Osteoblast (primary cell): ENCODE measurements around the gene ADGRB3. TPM values are rescaled to one million over a fixed set of nuclear protein-coding genes. Genes with fewer than 3 reads are reported as not detected.

Experiments
- DNase-seq: peaks from one replicate; pipeline ENCODE4 v3.0.0; 2011; ENCODE audit warnings: low spot score, mixed read lengths; ENCODE audit not compliant: insufficient read length; ENCODE audit errors: missing footprints
- H2AFZ ChIP-seq: 2 replicates; pipeline ENCODE4 v1.6.0; 2011; ENCODE audit warnings: mild to moderate bottlenecking, low read length
- H3K27ac ChIP-seq: 2 replicates; pipeline ENCODE4 v1.5.1; 2011; ENCODE audit warnings: mild to moderate bottlenecking, low read depth, low read length, moderate library complexity
- H3K27me3 ChIP-seq: 2 replicates; pipeline ENCODE4 v1.6.0; 2012; ENCODE audit warnings: mild to moderate bottlenecking, control low read depth, inconsistent platforms, low read length, moderate library complexity; ENCODE audit not compliant: insufficient read depth
- H3K36me3 ChIP-seq: 2 replicates; pipeline ENCODE4 v1.5.1; 2011; ENCODE audit warnings: mild to moderate bottlenecking, low read length, control low read depth, moderate library complexity; ENCODE audit not compliant: insufficient read depth
- H3K4me1 ChIP-seq: 2 replicates; pipeline ENCODE4 v1.5.1; 2011; ENCODE audit warnings: mild to moderate bottlenecking, low read length, control low read depth, moderate library complexity; ENCODE audit not compliant: insufficient read depth
- H3K4me2 ChIP-seq: 2 replicates; pipeline ENCODE4 v1.6.0; 2011; ENCODE audit warnings: mild to moderate bottlenecking, low read length; ENCODE audit not compliant: insufficient read depth
- H3K4me3 ChIP-seq: fragments of 200-600 bp; sonication (generic); 3 replicates; pipeline ENCODE4 v1.5.1; 2012; ENCODE audit warnings: mild to moderate bottlenecking, low read length, inconsistent platforms; ENCODE audit not compliant: insufficient read depth
- H3K79me2 ChIP-seq: 2 replicates; pipeline ENCODE4 v1.6.0; 2012; ENCODE audit warnings: mild to moderate bottlenecking, low read length, control low read depth, inconsistent platforms; ENCODE audit not compliant: insufficient read depth
- H3K9me3 ChIP-seq: 2 replicates; pipeline ENCODE4 v1.5.1; 2011; ENCODE audit warnings: low read depth, low read length, control low read depth
- H4K20me1 ChIP-seq: 2 replicates; pipeline ENCODE4 v1.6.0; 2012; ENCODE audit warnings: mild to moderate bottlenecking, low read length, control low read depth; ENCODE audit not compliant: insufficient read depth
- CTCF ChIP-seq: IDR thresholded peaks from 2 replicates; pipeline ENCODE4 v1.5.1; 2011; ENCODE audit warnings: mild to moderate bottlenecking, low read depth, low read length, moderate library complexity; ENCODE audit errors: extremely low read depth
- total RNA-seq: library from RNA; depleted of rRNA; stranded (reverse); fragments of >200 nt; gene quantifications from 2 replicates; pipeline ENCODE4 v1.2.3, GENCODE V29; 2012

Gene ADGRB3
- total RNA-seq, 1 donor, result not detected

- Histone ChIP-seq H3K27me3 (no peaks in the 10 kb centered on the region), H3K4me3 (no peak overlapping the region), H4K20me1 (no peaks in the 10 kb centered on the region), H3K36me3 (no peaks in the 10 kb centered on the region), H3K79me2 (no peaks in the 10 kb centered on the region), H3K4me2 (no peak overlapping the region), H3K27ac (no peak overlapping the region), H2AFZ (no peak overlapping the region), H3K4me1 (no peaks in the 10 kb centered on the region), H3K9me3 (no peaks in the 10 kb centered on the region)
- DNase-seq, result no peak
- no peak for TF ChIP-seq CTCF
Measured at GRCh38 chr6:69308584-69308983, 673.5 kb downstream of the ADGRB3 start.

GRCh38 chr6:69311888-69312287 lies 676.8 kb downstream of the ADGRB3 start:
- Histone ChIP-seq H4K20me1 (no peaks in the 10 kb centered on the region), H3K9me3 (no peaks in the 10 kb centered on the region), H3K4me2 (no peak overlapping the region), H3K36me3 (no peaks in the 10 kb centered on the region), H3K27me3 (no peaks in the 10 kb centered on the region), H3K4me3 (no peak overlapping the region), H3K4me1 (no peaks in the 10 kb centered on the region), H3K79me2 (no peaks in the 10 kb centered on the region), H2AFZ (no peak overlapping the region), H3K27ac (no peak overlapping the region)
- no peak for TF ChIP-seq CTCF
- no peak for DNase-seq

- Histone ChIP-seq H2AFZ (no peak overlapping the region), H3K4me3 (no peak overlapping the region), H3K9me3 (no peaks in the 10 kb centered on the region), H3K79me2 (no peaks in the 10 kb centered on the region), H3K36me3 (no peaks in the 10 kb centered on the region), H3K4me2 (no peak overlapping the region), H4K20me1 (no peaks in the 10 kb centered on the region), H3K27me3 (no peaks in the 10 kb centered on the region), H3K4me1 (no peaks in the 10 kb centered on the region), H3K27ac (no peak overlapping the region)
- no peak for TF ChIP-seq CTCF
- no peak for DNase-seq
Measured at GRCh38 chr6:69314001-69314400, 678.9 kb downstream of the ADGRB3 start.

- H3K9me3 ChIP-seq, result no peaks in the 10 kb centered on the region
- H3K36me3 ChIP-seq, result no peaks in the 10 kb centered on the region
- H3K4me2 ChIP-seq, result no peak overlapping the region
- H3K79me2 ChIP-seq, result no peaks in the 10 kb centered on the region
- no peaks in the 10 kb centered on the region for H3K27me3 ChIP-seq
- H2AFZ ChIP-seq, result no peak overlapping the region
- TF ChIP-seq CTCF, result no peak
- H4K20me1 ChIP-seq, result no peaks in the 10 kb centered on the region
- H3K4me1 ChIP-seq, result no peaks in the 10 kb centered on the region
- no peak overlapping the region for H3K4me3 ChIP-seq
- no peak for DNase-seq
- no peak overlapping the region for H3K27ac ChIP-seq
Measured at GRCh38 chr6:69314531-69314930, 679.4 kb downstream of the ADGRB3 start.
